Transverse colon (tissue), 4 donors: Measurements from ENCODE around the gene SERPINB6.

Source experiments
- CTCF ChIP-seq, 5 experiments: fragments of 200-600 bp in 3 of 5; fragments of 450-650 bp in 2 of 5; sonication (generic) in 3 of 5; IDR thresholded peaks; 1 replicate in 2 of 5; 2 replicates in 3 of 5; pipeline ENCODE4 v1.5.1; 2016 to 2017; ENCODE audit warnings: antibody characterized with exemption in 5 of 5, inconsistent platforms in 3 of 5, mild to moderate bottlenecking in 2 of 5, moderate library complexity in 1 of 5
- POLR2AphosphoS5 ChIP-seq, 3 donors: sonication (generic); formaldehyde crosslinking; IDR thresholded peaks; one replicate each; pipeline ENCODE4 v1.6.1; 2016; ENCODE audit warnings: antibody characterized with exemption in 3 of 3

GRCh38 chr6:3013901-3014674 lies 42.7 kb upstream of the SERPINB6 start:
- TF ChIP-seq CTCF (IDR thresholded peaks at IDR 0.05) (no peak), POLR2AphosphoS5 (IDR thresholded peaks at IDR 0.05) (no peak)
